Stimulated activated CD4-positive, alpha-beta T cell treated with anti-CD3 and anti-CD28 coated beads, TNF-alpha, amount 100 ng/mL, for 48 hours (primary cell): ENCODE data around the gene FBXW4.

ENCODE experiments used
- DNase-seq, 3 donors: peaks; one replicate each; pipeline ENCODE4 v3.0.0-alpha.2; 2020; ENCODE audit warnings: low read depth in 3 of 3

Gene FBXW4

DNA sequence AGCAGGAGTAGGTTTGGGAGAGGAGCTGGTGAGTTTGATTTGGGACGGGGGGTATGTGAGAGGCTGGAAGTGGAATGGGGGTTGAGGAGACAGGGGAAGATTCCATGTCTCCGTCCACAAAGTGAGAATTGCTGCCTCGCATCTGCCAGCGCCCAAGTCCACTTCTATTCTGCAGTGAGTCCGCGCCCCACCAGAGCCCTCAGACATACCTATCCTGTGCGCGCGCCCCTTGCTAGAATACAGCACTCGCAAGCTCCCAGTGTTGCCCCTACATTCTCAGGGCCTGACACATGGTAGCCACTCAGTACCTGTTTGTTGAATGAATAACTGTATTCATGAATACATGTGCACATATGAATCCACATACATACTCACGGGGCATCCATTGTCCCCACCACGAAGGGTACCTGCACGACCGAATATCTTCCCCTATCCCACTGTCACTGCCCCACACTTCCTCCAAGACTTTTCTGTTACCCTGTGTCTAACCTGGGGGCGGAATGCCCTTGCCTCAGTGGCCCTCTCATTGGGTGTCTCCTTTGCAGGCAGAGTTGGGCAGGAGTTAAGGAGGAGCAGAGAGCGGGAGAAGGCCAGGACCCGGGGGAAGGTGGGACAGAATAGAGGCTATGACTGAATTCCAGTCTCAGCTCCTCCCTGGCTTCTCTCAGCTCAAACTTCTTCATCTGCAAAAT, 126.8 kb downstream of the FBXW4 start:
- no peak for DNase-seq

DNA sequence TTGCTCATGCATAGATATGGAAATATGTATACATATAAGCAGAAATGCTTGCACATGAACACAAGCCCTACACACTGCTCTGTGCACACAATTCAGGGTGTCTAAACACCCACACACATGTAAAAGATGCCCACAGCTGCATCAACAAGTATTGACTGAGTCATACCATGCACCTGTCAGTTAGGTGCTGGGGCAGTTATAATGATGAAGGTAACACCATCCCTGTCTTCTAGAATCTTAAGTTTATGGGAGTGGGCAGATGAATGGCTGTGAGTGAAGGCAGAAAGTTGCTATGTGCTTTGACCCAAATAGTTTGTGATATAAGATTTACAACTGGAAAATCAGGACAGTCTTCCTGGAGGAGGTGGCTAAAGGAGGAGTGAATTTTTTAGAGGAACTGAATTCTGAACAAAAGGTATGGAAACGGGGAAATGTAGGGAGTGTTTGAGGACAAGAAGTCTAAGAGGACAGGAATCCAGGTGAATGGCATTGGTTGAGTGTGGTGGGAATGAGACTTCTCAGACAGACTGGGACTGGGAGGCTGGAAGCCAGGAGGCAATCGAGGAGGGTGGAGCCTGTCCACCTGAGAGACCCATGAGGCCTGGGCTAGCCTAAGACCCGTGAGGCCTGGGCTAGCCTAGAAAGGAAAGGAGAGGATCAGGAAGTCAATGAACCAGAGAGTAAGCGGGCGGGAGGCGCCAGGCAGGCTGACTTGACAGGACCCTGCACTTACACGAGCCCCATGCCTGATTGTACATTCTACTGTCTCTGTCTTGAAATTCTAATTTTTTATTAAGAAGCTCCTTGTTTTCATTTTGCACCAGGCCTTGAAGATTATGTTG, 127.6 kb downstream of the FBXW4 start:
- no peak for DNase-seq

DNA sequence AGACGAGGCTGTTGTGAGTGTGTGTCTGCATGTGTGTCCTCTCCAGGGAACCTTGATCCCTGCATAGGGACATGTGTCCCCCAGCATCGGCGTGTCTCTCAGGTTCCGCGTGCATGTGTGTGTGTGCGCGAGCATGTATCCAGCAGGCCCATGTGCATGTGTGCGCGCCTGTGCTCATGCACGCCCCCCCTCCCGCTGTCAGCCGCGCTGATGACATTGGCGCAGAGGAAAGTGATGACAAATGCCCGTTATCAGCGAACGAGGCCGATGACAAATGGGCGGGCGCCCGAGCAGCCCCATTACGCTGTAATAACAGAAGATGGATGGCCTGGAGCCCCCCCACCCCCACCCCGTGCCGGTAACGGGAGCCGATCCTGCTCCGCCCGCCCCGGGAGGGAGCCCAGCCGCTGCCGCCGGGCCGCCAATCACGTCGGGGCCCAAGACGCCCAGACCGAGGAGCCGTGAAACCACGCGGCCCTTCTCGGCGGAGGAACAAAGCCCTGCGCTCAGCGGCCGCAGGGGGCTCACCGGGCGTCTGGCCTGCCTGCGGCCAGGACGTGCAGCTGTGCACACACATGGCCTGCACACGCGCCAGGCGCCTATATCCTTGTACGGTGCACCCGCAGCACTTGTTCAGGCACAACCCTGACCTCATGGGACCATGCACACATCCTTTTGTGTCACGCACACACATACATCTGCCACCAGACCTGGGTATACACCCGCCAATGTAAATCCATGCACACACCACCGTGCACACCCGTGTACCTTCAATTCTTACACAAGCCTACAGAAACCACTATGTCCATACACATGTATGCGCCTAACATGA, 128.4 kb downstream of the FBXW4 start:
- no peak for DNase-seq

DNA sequence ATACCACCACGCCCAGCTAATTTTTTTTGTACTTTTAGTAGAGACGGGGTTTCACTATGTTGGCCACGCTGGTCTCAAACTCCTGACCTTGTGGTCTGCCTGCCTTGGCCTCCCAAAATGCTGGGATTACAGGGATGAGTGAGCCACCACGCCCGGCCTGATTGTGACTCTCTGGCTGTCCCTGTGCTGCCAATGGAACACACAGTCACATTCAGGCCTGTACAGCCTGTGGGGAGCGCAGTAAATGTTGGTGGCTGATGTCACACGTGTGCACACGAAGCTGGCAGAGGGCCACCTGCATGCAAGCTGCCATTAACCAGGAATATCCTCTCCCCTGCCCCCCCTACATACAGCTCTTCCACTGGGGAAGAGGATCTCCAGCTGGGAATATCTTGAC, 129.0 kb downstream of the FBXW4 start:
- DNase-seq, result no peak

DNA sequence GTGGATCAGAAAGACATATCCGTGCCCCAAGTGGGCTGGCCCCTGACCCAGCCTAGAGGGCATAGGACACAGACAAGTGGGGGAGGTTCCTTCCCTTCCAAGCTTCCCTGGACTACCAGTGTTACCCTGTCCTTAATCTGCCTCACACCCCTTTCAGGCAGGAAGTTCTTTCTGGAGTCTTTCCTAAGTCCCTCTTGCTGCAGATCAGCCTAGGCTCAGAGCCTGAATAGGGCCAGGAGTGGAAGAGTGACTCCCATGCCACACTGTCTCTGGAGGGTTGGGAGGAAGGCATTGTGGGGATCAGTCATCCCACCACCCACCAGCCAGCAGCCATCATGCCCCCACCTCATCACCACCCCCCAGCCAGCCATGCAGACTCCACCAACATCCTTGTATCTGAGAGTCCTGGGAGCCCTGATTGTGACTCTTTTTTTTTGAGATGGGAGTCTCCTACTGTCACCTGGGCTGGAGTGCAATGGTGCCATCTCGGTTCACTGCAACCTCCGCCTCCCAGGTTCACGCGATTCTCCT, 129.5 kb downstream of the FBXW4 start:
- DNase-seq, result no peak

DNA sequence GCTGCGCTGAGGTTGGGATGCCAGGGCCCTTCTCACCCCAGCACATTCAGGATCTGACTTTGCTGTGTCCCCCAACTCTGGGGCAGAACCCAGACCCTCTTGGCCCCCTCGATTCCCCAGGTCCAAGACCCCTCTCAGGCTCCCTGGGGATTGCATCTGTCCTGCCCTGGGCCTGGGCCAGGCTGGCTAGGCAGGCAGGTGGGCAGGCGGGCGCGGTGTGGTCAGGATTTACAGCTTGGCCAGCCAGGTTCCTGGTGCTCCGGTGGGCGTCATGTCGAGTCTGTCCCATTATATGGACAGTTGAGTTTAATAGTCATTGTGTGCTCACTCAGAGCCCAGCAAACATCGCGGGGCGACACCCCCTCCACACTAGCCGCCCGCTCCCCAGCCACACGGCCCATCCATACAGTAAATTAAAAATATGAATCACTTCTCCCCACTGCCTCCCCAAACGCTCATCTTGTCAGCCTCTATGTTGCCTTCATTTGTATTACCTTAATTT, 130.4 kb downstream of the FBXW4 start:
- DNase-seq, result no peak

DNA sequence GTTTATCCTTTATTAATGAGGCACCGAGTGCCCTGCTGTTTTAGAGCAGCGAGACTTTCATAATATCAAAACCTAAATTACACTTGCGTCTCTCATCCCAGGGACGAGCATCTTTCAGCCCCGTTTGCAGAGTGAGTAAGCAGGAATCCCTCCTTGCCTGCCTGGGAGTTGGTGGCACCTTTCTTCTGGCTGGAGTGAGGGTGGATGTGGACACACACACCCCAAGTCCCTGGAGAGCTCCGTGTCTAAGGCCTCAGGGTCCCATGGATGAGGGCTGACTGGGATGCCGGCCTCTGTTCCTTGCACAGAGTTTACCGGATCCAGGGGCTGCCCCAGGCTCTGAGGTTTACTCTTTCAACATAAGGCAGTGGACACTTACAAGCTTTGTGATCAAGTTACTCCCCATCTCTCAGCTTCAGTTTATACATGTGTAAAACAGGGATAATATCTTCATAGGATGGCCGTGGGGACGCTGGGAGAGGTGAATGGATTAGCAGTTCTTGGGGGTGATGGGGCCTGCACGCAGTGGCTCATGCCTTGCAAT, 131.4 kb downstream of the FBXW4 start:
- no peak for DNase-seq

DNA sequence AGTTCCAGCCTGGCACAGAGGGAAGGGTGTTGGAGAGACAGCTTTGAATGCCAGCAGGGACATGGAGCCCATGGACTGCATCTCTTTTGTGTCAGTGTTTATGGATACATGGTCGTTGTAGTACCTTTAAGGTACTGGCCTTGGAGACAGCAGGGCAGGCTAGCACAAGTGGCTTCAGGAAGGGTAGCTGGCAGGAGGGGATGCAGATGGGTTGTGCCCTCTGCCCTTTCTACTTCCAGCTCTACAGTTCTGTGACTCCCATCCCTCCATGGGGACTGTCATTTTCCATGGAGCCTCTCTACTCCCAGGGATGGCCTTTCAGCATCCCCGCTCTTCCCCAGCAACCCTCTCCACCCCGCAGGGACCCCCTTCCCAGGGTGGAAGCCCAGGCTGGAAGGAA, 132.0 kb downstream of the FBXW4 start:
- no peak for DNase-seq

DNA sequence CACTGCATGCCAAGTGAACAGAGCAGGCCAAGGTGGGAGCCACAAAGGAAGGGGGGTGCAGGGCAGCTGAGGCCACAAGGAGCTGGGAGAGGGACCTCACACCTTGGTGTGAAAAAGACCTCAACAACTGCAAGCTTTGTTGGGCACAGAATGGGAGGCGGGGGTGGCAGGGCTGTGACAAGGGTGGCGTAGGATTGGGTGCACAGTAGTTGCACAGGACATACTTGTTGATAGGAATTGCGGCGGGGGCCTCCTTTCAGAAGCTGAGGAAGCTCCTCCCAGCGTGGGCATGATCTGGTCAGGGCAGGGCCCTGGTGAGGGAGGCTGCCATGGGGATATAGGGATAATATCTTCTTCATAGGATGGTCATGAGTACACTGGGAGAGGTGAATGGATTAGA, 132.7 kb downstream of the FBXW4 start:
- DNase-seq, result no peak

DNA sequence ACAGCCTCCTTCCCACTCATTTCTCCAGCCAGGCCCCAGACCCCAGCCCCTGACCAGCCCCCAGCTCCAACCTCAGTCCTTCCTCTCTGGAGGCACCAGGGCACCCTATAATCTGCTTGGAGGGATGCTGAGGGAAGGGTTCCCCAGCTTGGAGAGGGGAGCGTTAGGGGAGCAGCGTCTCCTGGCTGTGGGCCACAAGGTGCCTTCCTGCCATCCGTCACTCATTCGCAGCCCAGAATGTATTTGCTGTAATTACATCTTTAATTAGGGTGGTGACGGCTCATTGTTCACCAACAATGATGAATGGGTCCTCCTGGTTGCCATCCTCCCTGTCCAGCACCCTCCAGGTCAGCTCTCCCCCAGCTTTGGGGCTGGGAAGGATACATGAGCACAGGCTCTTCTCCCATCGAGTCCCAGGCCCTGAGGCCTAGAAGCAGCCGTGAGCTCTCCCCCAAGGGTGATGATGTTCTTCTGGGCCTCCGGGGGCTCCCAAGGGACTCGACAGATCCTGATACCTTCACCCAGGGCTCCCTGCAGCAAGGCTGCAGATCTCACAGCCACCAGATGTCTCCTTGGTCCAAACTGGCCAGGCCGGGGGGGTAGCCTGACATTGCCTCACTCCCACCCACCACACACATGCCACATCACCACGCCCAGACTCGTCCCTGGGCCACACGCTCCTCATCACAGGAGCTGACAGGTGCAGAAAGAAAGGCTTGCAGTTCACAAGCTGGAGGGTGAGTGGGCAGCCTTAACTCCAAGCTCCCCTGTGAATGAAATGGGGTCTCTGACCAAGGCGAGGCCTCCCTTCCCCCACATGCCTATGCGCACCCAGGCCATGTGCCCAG, 133.7 kb downstream of the FBXW4 start:
- DNase-seq, result no peak
